GM10266 (cell line): ENCODE measurements around the gene ATXN7L1.
A peak's percentile ranks its signal among the peaks of the same experiment; 100 is the strongest.

Source experiments
- DNase-seq: peaks from one replicate; pipeline ENCODE4 v3.0.0; 2012; ENCODE audit errors: extremely low spot score
- CTCF ChIP-seq: IDR thresholded peaks from 2 replicates; pipeline ENCODE4 v1.5.1; 2012; ENCODE audit warnings: mild to moderate bottlenecking, low read depth; ENCODE audit not compliant: control insufficient read depth, insufficient read depth; ENCODE audit errors: missing control alignments

Gene ATXN7L1

GRCh38 chr7:105815576-105815975 lies 60.8 kb downstream of the ATXN7L1 start:
- no peak for DNase-seq
- TF ChIP-seq CTCF: no peak

DNA sequence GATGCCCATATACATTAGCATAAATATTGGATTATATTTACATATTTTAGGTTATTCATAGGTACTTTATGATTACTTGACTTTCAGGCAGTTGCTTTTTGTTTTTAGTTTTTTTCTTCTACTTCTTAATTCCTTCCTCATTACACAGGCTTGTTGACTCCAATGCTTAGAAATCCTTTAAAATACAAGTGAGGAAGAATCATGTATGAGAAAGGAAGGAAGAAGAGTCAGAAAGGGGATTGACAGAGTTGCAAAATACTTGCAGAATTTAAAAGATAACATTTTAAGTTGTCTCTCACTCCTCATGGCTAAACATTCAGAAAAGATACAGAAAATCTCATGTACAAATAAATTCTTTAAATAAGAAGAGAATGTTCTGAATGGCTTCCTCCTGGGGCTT lies 61.9 kb downstream of the ATXN7L1 start:
- no peak for TF ChIP-seq CTCF
- DNase-seq: no peak

GRCh38 chr7:105811189-105811847 lies 65.1 kb downstream of the ATXN7L1 start:
- no peak for TF ChIP-seq CTCF
- DNase-seq: no peak

GRCh38 chr7:105810556-105810955 lies 65.8 kb downstream of the ATXN7L1 start:
- no peak for DNase-seq
- no peak for TF ChIP-seq CTCF

- peak; percentile 76 for DNase-seq
- no peak for TF ChIP-seq CTCF
Measured at GRCh38 chr7:105808703-105809590, 67.5 kb downstream of the ATXN7L1 start.

DNA sequence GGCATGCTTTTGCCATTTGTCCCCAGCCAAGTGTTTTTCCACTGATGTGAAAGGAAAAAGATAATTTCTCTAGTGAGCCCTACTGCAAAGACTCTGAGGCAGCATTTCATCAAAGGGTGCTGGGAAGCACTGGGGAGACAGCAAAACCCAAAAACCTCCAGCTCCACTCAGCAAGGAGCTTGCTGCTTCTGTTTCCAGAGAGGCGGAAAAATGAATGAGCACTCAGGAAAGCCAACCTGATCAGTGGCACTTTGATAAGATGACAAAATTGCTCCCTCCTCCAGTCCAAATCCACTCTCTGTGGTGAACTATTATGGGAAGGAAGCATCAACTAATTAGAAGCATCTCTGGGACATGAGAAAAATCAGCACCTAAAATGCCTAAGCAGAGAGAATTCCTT lies 68.2 kb downstream of the ATXN7L1 start:
- DNase-seq: no peak
- TF ChIP-seq CTCF: no peak

DNA sequence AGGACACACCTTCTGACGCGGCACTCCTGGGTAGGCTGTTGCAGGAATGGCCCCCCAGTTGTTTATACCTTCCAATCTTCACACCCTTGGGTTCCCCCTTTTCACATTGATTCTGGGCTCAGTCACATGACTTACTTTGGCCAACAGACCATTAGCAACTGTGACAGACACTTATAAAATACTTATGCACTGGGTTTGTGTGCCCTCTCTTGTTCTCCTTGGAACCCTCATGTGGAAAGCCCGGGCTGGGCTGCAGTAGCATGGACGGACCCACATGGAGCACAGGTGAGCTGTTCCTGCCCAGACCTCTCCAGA lies 69.0 kb downstream of the ATXN7L1 start:
- DNase-seq: no peak
- no peak for TF ChIP-seq CTCF
